Hepatocyte (in vitro differentiated cells): ENCODE data around the gene NFIX.

Source experiments
- CTCF ChIP-seq: fragments of 200-600 bp; sonication (generic); IDR thresholded peaks from 2 replicates; pipeline ENCODE4 v1.5.1; 2016; ENCODE audit warnings: antibody characterized with exemption, mild to moderate bottlenecking; ENCODE audit not compliant: poor library complexity
- EZH2phosphoT487 ChIP-seq: fragments of 200-600 bp; sonication (generic); IDR thresholded peaks from one replicate; pipeline ENCODE4 v1.6.1; 2018; ENCODE audit warnings: antibody characterized with exemption, mild to moderate bottlenecking, low read depth, moderate library complexity; ENCODE audit not compliant: unreplicated experiment, severe bottlenecking

- peak; percentile 90 for TF ChIP-seq CTCF
- no peak for TF ChIP-seq EZH2phosphoT487
Observed at GRCh38 chr19:12983542-12984142, 11.6 kb upstream of the NFIX start.
